Placental pericyte (primary cell): Measurements from ENCODE around the gene UFSP1. TPM values are rescaled to one million over a fixed set of nuclear protein-coding genes. Genes with fewer than 3 reads are reported as not detected.

Experiments
- small RNA-seq: library from RNA; depleted of rRNA; stranded (forward); fragments of <200 nt; gene quantifications from one replicate; pipeline ENCODE3, GENCODE V24; 2012; ENCODE audit warnings: low replicate concordance
- total RNA-seq: library from RNA; depleted of rRNA; stranded (reverse); fragments of >200 nt; gene quantifications from 2 replicates; pipeline ENCODE4 v1.2.3, GENCODE V29; 2012

The UFSP1 gene
- 8.8 and 9.3 TPM in 2 replicates for total RNA-seq

DNA sequence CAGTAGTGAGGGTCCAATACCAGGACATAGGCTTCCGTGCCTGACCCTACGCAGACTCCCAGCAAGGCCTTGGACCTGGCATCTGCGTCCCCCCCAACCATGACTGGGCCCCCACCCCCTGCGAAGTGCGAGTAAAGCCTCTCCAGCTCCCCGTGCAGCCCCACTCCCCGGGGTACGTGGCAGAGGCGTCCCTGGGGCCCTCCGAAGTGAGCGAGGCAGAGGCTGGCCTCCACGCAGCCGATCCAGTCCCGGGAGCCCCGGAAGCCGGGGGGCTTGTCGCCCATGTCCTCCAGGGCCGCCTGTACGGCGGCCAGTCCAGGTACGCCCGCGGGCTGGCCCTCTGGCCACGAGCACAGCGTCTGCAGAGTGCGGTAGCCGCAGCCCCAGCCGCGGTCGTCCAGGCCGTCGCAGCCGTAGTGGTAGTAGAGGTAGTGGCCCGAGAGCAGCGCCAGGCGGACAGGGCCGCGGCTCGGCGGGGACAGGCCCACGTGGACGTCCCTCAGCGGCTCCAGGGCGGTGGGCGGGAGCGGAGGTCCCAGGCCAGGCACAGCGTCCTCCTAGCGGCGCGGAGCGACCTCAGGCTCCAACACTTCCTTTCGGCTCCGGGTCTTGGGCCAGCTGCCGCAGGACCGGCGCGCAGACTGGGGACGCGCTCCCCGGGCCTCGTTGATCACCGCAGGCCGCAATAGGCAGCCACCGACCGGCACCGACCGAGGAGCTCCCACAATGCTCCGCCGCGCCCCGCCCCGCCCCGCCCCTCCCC, at the start of gene UFSP1:
UFSP1 (minus strand) TSS at position 728 of the 763 bp plus-strand sequence; CDS start at position 284, 444 bp downstream.

DNA sequence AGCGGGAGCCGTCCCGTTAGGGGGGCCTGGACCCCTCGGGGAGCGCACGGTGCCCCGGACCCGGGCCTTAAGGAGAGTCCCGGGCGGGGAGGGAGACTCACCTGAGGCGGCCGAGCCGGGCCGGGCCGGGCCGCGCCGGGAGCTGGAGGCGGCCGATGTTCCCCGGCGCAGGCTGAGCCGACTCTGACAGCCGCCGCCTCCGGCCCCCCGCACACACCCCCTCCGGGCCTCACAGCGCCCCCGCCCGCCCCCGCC, 6.1 kb upstream of the UFSP1 start, which contains the start of gene ACHE:
ACHE (minus strand) TSS at position 188 of the 255 bp plus-strand sequence. CDS start 1,656 bp downstream, outside the sequence.

DNA sequence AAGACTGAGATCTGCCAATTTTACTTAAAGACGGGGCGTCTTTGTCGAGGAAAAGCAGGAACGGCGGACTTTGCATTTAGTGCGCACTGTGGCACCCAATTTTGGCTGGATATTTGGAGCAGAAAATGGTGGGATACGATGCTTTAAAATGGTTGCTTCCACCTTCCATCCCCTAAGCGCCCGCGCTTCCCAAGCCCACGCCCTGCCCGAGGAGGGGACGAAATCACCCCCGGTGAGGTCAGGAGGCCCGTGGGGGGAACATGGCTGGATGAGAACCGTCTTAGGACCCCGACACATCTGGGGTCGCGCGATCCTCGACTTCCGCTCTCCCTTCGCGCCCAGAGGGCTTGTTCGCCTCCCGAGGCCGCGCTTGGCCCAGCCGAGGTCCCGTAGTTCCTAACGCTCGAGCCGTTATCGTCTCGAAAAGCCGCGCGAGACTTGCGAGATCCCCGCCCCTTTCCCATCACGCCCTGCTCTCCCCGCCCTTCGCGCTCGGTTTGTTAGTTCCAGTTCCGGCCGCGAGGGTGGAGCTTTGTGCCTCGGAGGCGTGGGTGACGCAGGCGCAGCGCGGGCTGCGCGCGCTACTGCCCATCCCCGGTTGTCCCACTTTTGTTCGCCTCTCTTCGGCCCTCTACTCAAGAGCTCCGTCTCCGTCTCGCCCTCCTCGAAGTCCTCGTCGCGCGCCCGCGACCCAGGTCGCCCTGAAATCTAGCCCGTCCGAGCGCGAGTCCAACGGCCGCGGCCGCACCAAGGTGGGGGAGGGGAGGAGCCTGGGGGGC, 14.7 kb downstream of the UFSP1 start, which contains the start of gene SRRT:
SRRT (plus strand) TSS at position 527 of the 779 bp plus-strand sequence. CDS start 488 bp downstream, outside the sequence.

DNA sequence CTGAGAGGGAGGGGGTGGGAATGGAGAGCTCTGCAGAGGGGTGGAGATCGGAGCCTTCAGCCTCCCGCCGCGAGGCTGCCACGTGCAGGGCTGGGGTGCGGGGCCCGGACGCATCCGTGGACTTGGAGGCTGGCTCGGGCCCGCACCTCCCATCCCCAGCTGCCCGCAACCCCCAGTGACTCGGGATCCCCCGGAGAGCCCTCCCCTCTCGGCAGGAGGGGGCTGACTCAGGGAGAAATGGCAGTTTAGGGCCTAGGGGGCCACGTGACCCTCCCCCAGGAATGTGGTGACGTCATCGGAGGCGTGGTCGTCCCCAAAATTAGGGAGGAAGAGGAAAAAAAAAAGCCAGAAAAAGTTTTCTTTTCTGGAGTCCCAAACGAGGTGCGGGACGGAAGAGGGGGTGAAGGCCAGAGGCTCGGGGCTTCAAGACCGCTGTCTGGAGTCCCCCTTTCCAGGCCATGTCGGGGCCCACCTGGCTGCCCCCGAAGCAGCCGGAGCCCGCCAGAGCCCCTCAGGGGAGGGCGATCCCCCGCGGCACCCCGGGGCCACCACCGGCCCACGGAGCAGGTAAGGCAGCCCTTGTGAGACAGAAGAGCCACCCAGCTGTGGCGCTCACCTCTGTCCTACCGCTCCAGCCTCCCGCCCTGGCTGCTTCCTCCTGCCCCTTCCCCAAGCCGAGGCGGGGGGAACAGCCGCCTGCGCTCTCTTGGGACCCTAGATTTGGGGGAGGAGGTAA, 22.3 kb downstream of the UFSP1 start, which contains the start of gene TRIP6:
TRIP6 (plus strand) TSS at position 348 of the 736 bp plus-strand sequence; CDS start at position 459, 111 bp downstream.

DNA sequence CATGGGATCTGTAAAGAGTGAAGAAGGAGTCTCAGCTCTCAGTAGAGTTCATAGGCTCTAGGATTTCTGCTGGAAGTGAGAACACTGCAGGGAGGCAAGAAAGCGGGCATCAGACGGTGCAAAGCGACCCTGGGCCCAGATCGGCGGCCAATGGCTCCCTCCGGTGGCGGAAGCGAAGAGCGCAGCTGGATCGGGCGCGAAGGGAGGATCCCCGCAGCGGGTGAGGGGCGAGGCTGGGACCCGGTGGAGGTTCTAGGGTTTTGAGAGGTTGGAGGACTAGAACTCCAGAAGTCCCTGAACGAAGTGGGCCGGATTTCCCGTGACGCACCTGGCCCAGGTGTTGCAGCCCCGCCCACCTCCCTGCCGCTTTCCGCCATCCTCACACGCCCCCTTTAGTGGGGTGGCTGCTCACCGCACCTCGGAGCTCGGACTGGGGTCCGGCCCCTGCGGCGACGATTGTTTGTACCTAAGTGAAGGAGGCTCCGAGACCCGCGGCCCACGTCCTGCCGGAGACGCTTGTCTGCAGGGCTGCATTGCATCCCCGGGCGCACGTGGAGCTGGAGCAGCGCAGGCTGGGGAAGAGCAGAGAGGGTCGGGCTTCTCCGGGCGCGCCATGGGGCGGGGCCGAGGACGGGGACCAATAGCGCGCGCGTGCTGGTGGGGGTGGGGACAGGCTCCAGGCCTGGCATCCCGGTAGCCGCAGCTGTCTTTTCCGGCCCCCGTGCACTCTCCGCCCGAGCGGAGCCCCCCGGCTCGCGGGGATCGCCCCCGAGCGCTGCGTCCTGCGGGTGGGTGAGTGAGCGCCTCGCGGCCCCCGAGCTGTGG, 37.3 kb downstream of the UFSP1 start, which contains the start of gene SLC12A9:
SLC12A9 (plus strand) TSS at position 666 of the 825 bp plus-strand sequence. CDS start 1,485 bp downstream, outside the sequence.

Small RNA genes within 50 kb of the gene (small RNA-seq; reads per million reads assigned to genes)
- gene RN7SL549P (not detected), gene RPS29P15 (not detected)

Other genes with a start within 250 kb of the UFSP1 start
- gene TFR2, start 248.2 kb downstream of the UFSP1 start, total RNA-seq, result 0.44 TPM in 1 of 2 replicates, not detected in the other
- gene ACTL6B, start 233.3 kb downstream of the UFSP1 start, total RNA-seq, result not detected in 2 replicates
- 152 and 165 TPM in 2 replicates for gene GNB2, start 216.0 kb downstream of the UFSP1 start, total RNA-seq
- 16.6 and 20.6 TPM in 2 replicates for gene GIGYF1, start 195.5 kb downstream of the UFSP1 start, total RNA-seq
- 19.5 and 57.0 TPM in 2 replicates for gene POP7, start 183.6 kb downstream of the UFSP1 start, total RNA-seq
- not detected in 2 replicates for gene EPO, start 169.2 kb downstream of the UFSP1 start, total RNA-seq
- gene ZAN, start 156.1 kb downstream of the UFSP1 start, total RNA-seq, result not detected in 2 replicates
- gene EPHB4, start 62.2 kb downstream of the UFSP1 start, total RNA-seq, result 58.1 and 61.5 TPM in 2 replicates
- 16.9 and 27.5 TPM in 2 replicates for gene SLC12A9, start 37.0 kb downstream of the UFSP1 start, total RNA-seq
- 78.3 and 78.6 TPM in 2 replicates for gene TRIP6, start 22.3 kb downstream of the UFSP1 start, total RNA-seq
- 42.7 and 75.4 TPM in 2 replicates for gene SRRT, start 14.6 kb downstream of the UFSP1 start, total RNA-seq
- gene ACHE, start 6.2 kb upstream of the UFSP1 start, total RNA-seq, result 0.14 and 0.22 TPM in 2 replicates
- gene MUC3A, start 59.8 kb upstream of the UFSP1 start, total RNA-seq, result not detected in 2 replicates
- 0.43 TPM in 1 of 2 replicates, not detected in the other for gene MUC12, start 79.8 kb upstream of the UFSP1 start, total RNA-seq
- not detected in 2 replicates for gene MUC17, start 130.4 kb upstream of the UFSP1 start, total RNA-seq
- 12.9 and 18.8 TPM in 2 replicates for gene TRIM56, start 195.8 kb upstream of the UFSP1 start, total RNA-seq
- gene SERPINE1, start 237.4 kb upstream of the UFSP1 start, total RNA-seq, result 1,212 and 2,489 TPM in 2 replicates